ENCODE results near the gene MED31. TPM values are rescaled to one million over a fixed set of nuclear protein-coding genes. Genes with fewer than 3 reads are reported as not detected.

The MED31 gene
- total RNA-seq, 4 donors from 2014 or later = 5.3 to 13.7 (median 10.4) TPM

DNA sequence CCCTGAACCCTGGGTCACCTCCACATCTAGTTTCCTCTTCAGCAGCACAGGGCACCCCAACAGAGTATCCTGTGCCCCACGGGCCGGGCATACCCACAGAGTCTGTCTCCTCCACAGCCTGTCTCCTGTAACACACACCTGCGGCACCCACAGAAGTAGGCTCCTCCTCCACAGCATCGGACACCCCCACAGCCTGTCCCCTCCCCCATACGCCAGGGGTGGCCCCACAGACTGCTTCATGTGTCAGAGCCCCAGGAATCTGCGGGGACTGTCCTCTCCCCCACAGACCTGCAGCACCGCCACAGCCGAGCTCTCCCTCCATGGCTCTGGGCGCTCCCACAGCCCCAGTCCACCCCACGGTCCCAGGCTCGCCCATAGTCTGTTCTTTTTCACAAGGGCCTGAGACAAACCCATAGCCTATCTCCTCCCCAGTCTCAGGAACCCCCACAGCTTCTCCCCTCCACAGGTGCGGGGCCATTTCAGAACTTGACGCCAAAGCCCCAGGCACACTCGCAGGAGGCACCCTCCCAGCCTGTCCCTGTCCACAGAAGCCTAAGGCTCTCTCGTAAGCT is 12.3 kb downstream of the MED31 start:
- Histone ChIP-seq H3K4me1 (peaks cover 19 to 23% of the 10 kb centered on the region in 2 donors), H3K4me3 (replicated peaks in 1 of 3) (peak overlapping the region in 2 of 3 donors; percentile 56 to 79), H3K27me3 (no peaks in the 10 kb centered on the region), H3K9me3 (no peaks in the 10 kb centered on the region), H3K27ac (no peak overlapping the region), H3K36me3 (peaks cover 0 to 12% of the 10 kb centered on the region in 2 donors)
- intact Hi-C loops (cut with DNase I) = no loop called here
- WGBS, 2 donors = 36 to 38% methylated on average over 14 to 15 of the region's 15 CpGs
- no peak for TF ChIP-seq POLR2A (IDR thresholded peaks at IDR 0.05)
- TF ChIP-seq CTCF (IDR thresholded peaks at IDR 0.05) = no peak
- DNase-seq = no peak

GRCh38 chr17:6638046-6638908 is 13.1 kb downstream of the MED31 start:
- no peak overlapping the region for H3K27ac ChIP-seq
- TF ChIP-seq CTCF (IDR thresholded peaks at IDR 0.05) (no peak), POLR2A (IDR thresholded peaks at IDR 0.05) (no peak)
- DNase-seq = no peak
- no peaks in the 10 kb centered on the region for H3K27me3 ChIP-seq
- intact Hi-C loops (cut with DNase I) = no loop called here
- no peak overlapping the region for H3K4me3 ChIP-seq (replicated peaks in 1 of 3)
- WGBS, 2 donors = 82 to 86% methylated on average over 23 to 24 of the region's 24 CpGs
- no peaks in the 10 kb centered on the region for H3K9me3 ChIP-seq
- H3K4me1 ChIP-seq = peaks cover 19 to 23% of the 10 kb centered on the region in 2 donors
- peaks cover 5 to 14% of the 10 kb centered on the region in 2 donors for H3K36me3 ChIP-seq

GRCh38 chr17:6637458-6637840 is 14.0 kb downstream of the MED31 start:
- no peak for DNase-seq
- Histone ChIP-seq H3K27me3 (no peaks in the 10 kb centered on the region), H3K27ac (no peak overlapping the region), H3K4me3 (replicated peaks in 1 of 3) (no peak overlapping the region), H3K4me1 (peaks cover 19 to 23% of the 10 kb centered on the region in 2 donors), H3K9me3 (no peaks in the 10 kb centered on the region), H3K36me3 (peaks cover 14 to 22% of the 10 kb centered on the region in 2 donors)
- WGBS, 2 donors = 95 to 100% methylated on average over 5 to 6 of the region's 6 CpGs
- no peak for TF ChIP-seq POLR2A (IDR thresholded peaks at IDR 0.05)
- no peak for TF ChIP-seq CTCF (IDR thresholded peaks at IDR 0.05)
- intact Hi-C loops (cut with DNase I) = no loop called here

DNA sequence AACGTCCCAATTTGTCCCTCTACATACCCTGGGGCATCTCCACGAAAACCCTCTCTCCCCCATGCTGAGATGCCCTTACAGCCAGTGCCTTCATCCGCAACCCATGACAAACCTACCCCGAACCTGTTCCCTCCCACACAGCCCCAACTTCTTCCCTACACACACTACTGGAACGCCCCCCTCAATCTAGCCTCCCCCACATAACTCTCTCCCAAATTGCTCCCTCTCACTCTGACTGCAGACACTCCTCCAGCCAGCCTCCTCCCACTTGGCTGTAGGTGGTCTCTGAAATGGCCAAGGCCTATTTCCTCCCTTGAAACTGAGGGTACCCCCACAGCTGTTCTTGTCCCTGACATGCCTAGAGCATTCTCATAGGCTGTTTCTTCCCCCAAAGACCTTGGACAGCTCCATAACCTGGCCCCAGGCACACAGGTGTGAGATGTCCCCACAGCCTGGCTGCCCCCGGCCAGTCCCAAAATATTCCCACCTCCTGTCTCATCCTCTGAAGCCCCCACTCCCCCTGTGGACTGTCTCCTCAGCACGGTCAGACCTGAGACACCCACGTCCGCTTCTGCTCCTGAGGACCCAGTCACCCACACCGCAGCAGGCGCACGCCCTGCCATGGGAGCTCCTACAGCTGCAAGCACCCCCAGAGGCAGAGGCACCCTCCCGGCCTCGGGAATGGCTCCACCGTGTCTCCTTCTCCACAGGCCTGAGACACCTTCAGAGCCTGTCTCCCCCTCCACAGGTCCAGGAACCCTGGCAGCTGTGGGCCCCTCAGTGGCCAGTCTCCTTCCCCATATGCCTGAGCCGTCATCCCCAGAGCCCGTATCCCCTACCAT is 14.6 kb downstream of the MED31 start:
- peaks cover 19 to 20% of the 10 kb centered on the region in 2 donors for H3K4me1 ChIP-seq
- DNase-seq = no peak
- H3K27ac ChIP-seq = no peak overlapping the region
- no peaks in the 10 kb centered on the region for H3K9me3 ChIP-seq
- H3K36me3 ChIP-seq = peaks cover 18 to 29% of the 10 kb centered on the region in 2 donors
- WGBS, 2 donors = 92 to 93% methylated on average over 17 of the region's 17 CpGs
- no peak overlapping the region for H3K4me3 ChIP-seq (replicated peaks in 1 of 3)
- intact Hi-C loops (cut with DNase I) = no loop called here
- no peak for TF ChIP-seq CTCF (IDR thresholded peaks at IDR 0.05)
- no peak for TF ChIP-seq POLR2A (IDR thresholded peaks at IDR 0.05)
- H3K27me3 ChIP-seq = no peaks in the 10 kb centered on the region

Measured in thyroid gland (tissue), 4 donors.